WTC11 (cell line): Measurements from ENCODE around the gene EXOC3L4. TPM values are rescaled to one million over a fixed set of nuclear protein-coding genes. Genes with fewer than 3 reads are reported as not detected.

Experiments
- ATAC-seq: fragments of 200-7000 bp; cut with Tn5 transposase; 2 replicates; pipeline ENCODE4 v1.10.0; 2021; ENCODE audit warnings: mild to moderate bottlenecking, moderate library complexity
- CTCF ChIA-PET: fragments of 300-600 bp; sonication (Branson Sonifier 250); formaldehyde crosslinking; loops from one replicate; lab custom pipeline; 2021; ENCODE audit warnings: antibody characterized with exemption; lab: Charles Lee
- POLR2A ChIA-PET: fragments of 350-600 bp; sonication (Branson Sonifier 250); formaldehyde crosslinking; loops from one replicate; lab custom pipeline; 2021; ENCODE audit warnings: antibody characterized with exemption; lab: Charles Lee
- DNase-seq: peaks from one replicate; pipeline ENCODE4 v3.0.0; 2021; ENCODE audit warnings: low spot score
- H3K27ac Mint-ChIP-seq: 2 replicates; pipeline ENCODE4 v1.8.0; 2021; ENCODE audit warnings: mixed read lengths
- H3K27me3 Mint-ChIP-seq: 2 replicates; pipeline ENCODE4 v1.8.0; 2021; ENCODE audit warnings: low read depth, mild to moderate bottlenecking, moderate library complexity, mixed read lengths
- H3K36me3 Mint-ChIP-seq: 2 replicates; pipeline ENCODE4 v1.8.0; 2021; ENCODE audit warnings: mixed read lengths
- H3K4me1 Mint-ChIP-seq: 2 replicates; pipeline ENCODE4 v1.8.0; 2022; ENCODE audit warnings: mixed read lengths
- H3K4me3 Mint-ChIP-seq: 2 replicates; pipeline ENCODE4 v1.8.0; 2021; ENCODE audit warnings: mild to moderate bottlenecking, moderate library complexity, mixed read lengths
- H3K9me3 Mint-ChIP-seq: 2 replicates; pipeline ENCODE4 v1.8.0; 2021; ENCODE audit warnings: mixed read lengths
- CREB1 ChIP-seq: sonication (generic); formaldehyde crosslinking; IDR thresholded peaks from 2 replicates; pipeline ENCODE4 v1.8.0; 2023; ENCODE audit warnings: mild to moderate bottlenecking, missing genetic modification reagents
- GRHL2 ChIP-seq: fragments of 250-450 bp; sonication (Bioruptor Pico); IDR thresholded peaks from 2 replicates; pipeline ENCODE4 v1.8.0; 2022; ENCODE audit warnings: mild to moderate bottlenecking, moderate library complexity; ENCODE audit not compliant: insufficient replicate concordance, severe bottlenecking
- HMGA2 ChIP-seq: fragments of 250-450 bp; sonication (Bioruptor Pico); IDR thresholded peaks from 2 replicates; pipeline ENCODE4 v1.4.0; 2021; ENCODE audit warnings: mild to moderate bottlenecking, moderate library complexity
- NFATC4 ChIP-seq: fragments of 250-450 bp; sonication (Bioruptor Pico); IDR thresholded peaks from 2 replicates; pipeline ENCODE4 v1.9.0; 2021; ENCODE audit warnings: mild to moderate bottlenecking
- TCF7 ChIP-seq: sonication (generic); formaldehyde crosslinking; IDR thresholded peaks from 2 replicates; pipeline ENCODE4 v1.8.0; 2022; ENCODE audit warnings: mild to moderate bottlenecking, low read depth, missing genetic modification reagents, moderate library complexity
- TEAD1 ChIP-seq: sonication (generic); formaldehyde crosslinking; IDR thresholded peaks from 2 replicates; pipeline ENCODE4 v1.8.0; 2022; ENCODE audit warnings: mild to moderate bottlenecking, missing genetic modification reagents
- TEAD4 ChIP-seq: sonication (generic); formaldehyde crosslinking; IDR thresholded peaks from 2 replicates; pipeline ENCODE4 v1.8.0; 2022; ENCODE audit warnings: mild to moderate bottlenecking, missing genetic modification reagents
- TP53 ChIP-seq: sonication (generic); formaldehyde crosslinking; IDR thresholded peaks from 2 replicates; pipeline ENCODE4 v1.8.1; 2023; ENCODE audit warnings: mild to moderate bottlenecking, missing genetic modification reagents
- ZNF263 ChIP-seq: sonication (generic); formaldehyde crosslinking; IDR thresholded peaks from 2 replicates; pipeline ENCODE4 v1.8.1; 2022; ENCODE audit warnings: low read depth, mild to moderate bottlenecking, moderate library complexity, missing genetic modification reagents
- ZNF416 ChIP-seq: fragments of 250-450 bp; sonication (Bioruptor Pico); IDR thresholded peaks from 2 replicates; pipeline ENCODE4 v1.9.0; 2021; ENCODE audit warnings: mild to moderate bottlenecking, inconsistent platforms
- total RNA-seq: library from RNA; stranded (reverse); gene quantifications from 3 replicates; pipeline ENCODE4 v1.2.3, GENCODE V29; 2021
- TF ChIP-seq, protein P1 (sequence below): sonication (generic); formaldehyde crosslinking; IDR thresholded peaks from 2 replicates; pipeline ENCODE4 v1.8.0; 2023; ENCODE audit warnings: missing genetic modification reagents
- TF ChIP-seq, protein P2 (sequence below): sonication (generic); formaldehyde crosslinking; IDR thresholded peaks from 2 replicates; pipeline ENCODE4 v1.8.0; 2022; ENCODE audit warnings: missing genetic modification reagents
- TF ChIP-seq, protein P3 (sequence below): sonication (generic); formaldehyde crosslinking; IDR thresholded peaks from 2 replicates; pipeline ENCODE4 v1.8.1; 2022; ENCODE audit warnings: missing genetic modification reagents, borderline replicate concordance
- TF ChIP-seq, protein P4 (sequence below): fragments of 250-450 bp; sonication (Bioruptor Pico); IDR thresholded peaks from 2 replicates; pipeline ENCODE4 v1.9.0; 2021; ENCODE audit warnings: moderate library complexity, mild to moderate bottlenecking, inconsistent platforms, borderline replicate concordance
- TF ChIP-seq, protein P5 (sequence below): fragments of 250-450 bp; sonication (Bioruptor Pico); IDR thresholded peaks from 2 replicates; pipeline ENCODE4 v1.9.0; 2021; ENCODE audit warnings: mild to moderate bottlenecking, borderline replicate concordance
- TF ChIP-seq, protein P6 (sequence below): sonication (generic); formaldehyde crosslinking; IDR thresholded peaks from 2 replicates; pipeline ENCODE4 v1.8.1; 2022; ENCODE audit warnings: low read depth, missing genetic modification reagents, borderline replicate concordance
- TF ChIP-seq, protein P7 (sequence below): sonication (generic); formaldehyde crosslinking; IDR thresholded peaks from 2 replicates; pipeline ENCODE4 v1.8.0; 2023; ENCODE audit warnings: mild to moderate bottlenecking, missing genetic modification reagents

The EXOC3L4 gene
- total RNA-seq, 1 experiment from 2014 or later = 0.42 TPM

DNA sequence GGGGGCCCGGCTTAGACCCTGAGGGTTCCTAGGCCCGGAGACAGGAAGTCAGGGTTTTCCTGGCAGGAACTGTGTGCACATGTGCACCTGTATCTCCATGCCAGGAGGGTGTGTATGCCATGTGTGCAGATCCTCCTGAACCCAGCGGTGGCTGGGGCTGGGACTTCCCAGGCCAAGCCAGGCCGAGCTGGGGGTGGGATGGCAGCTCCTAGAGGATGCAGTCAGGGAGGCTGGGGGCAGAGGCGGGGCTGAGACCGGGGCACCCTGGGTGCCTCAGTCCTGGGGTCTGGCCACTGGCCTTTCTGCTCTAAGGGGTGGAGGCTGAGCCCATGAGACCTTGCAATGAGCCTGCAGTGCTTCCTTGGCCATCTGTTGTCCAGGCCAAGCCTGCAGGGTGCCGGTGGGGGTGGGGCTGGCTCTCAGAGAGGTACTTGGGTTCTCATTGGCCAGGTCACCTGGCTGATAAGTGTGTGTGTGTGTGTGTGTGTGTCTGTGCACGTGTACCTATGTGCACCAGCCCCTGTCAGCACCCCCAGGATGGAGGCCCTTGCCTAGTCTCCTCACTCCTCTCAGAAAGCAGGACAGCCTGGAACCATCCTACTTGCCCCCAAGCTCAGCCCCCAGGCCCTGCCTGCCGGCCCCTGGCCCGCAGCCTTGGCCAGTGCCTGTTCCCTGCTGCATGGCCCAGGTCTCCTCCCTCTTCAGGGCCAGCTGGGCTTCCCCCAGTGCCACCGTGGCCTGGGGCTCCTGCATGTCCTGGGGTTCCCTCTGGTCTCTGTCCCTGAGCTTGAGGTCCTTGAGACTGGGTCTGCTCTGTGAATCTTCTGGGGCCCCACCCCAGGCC is 18.1 kb downstream of the EXOC3L4 start:
- no peak for ATAC-seq
- no peak for DNase-seq
- Mint-ChIP-seq H3K27me3 (peaks cover 11% of the 10 kb centered on the region), H3K27ac (no peak overlapping the region), H3K9me3 (no peaks in the 10 kb centered on the region), H3K36me3 (no peaks in the 10 kb centered on the region), H3K4me1 (peaks cover 33% of the 10 kb centered on the region), H3K4me3 (no peak overlapping the region)
- CTCF ChIA-PET = interaction anchor here (0.7 to 1.1 kb wide), 4 partner anchors 8 to 28 kb away, joined by 3 to 4 read pairs (median 3); partner anchors contain the start of gene TNFAIP2
- TF ChIP-seq NFATC4 (no peak), ZNF416 (CRISPR knock-in tag) (no peak), ZNF263 (CRISPR knock-in tag) (no peak), TEAD4 (CRISPR knock-in tag) (no peak), TCF7 (no peak), GRHL2 (CRISPR knock-in tag) (no peak), TEAD1 (CRISPR knock-in tag) (no peak), CREB1 (no peak), TP53 (CRISPR knock-in tag) (no peak), HMGA2 (CRISPR knock-in tag) (no peak)
- TF ChIP-seq, protein P1, sequence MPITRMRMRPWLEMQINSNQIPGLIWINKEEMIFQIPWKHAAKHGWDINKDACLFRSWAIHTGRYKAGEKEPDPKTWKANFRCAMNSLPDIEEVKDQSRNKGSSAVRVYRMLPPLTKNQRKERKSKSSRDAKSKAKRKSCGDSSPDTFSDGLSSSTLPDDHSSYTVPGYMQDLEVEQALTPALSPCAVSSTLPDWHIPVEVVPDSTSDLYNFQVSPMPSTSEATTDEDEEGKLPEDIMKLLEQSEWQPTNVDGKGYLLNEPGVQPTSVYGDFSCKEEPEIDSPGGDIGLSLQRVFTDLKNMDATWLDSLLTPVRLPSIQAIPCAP (CRISPR knock-in tag) = no peak
- TF ChIP-seq, protein P2, sequence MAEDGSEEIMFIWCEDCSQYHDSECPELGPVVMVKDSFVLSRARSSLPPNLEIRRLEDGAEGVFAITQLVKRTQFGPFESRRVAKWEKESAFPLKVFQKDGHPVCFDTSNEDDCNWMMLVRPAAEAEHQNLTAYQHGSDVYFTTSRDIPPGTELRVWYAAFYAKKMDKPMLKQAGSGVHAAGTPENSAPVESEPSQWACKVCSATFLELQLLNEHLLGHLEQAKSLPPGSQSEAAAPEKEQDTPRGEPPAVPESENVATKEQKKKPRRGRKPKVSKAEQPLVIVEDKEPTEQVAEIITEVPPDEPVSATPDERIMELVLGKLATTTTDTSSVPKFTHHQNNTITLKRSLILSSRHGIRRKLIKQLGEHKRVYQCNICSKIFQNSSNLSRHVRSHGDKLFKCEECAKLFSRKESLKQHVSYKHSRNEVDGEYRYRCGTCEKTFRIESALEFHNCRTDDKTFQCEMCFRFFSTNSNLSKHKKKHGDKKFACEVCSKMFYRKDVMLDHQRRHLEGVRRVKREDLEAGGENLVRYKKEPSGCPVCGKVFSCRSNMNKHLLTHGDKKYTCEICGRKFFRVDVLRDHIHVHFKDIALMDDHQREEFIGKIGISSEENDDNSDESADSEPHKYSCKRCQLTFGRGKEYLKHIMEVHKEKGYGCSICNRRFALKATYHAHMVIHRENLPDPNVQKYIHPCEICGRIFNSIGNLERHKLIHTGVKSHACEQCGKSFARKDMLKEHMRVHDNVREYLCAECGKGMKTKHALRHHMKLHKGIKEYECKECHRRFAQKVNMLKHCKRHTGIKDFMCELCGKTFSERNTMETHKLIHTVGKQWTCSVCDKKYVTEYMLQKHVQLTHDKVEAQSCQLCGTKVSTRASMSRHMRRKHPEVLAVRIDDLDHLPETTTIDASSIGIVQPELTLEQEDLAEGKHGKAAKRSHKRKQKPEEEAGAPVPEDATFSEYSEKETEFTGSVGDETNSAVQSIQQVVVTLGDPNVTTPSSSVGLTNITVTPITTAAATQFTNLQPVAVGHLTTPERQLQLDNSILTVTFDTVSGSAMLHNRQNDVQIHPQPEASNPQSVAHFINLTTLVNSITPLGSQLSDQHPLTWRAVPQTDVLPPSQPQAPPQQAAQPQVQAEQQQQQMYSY (CRISPR knock-in tag) = no peak
- TF ChIP-seq, protein P3, sequence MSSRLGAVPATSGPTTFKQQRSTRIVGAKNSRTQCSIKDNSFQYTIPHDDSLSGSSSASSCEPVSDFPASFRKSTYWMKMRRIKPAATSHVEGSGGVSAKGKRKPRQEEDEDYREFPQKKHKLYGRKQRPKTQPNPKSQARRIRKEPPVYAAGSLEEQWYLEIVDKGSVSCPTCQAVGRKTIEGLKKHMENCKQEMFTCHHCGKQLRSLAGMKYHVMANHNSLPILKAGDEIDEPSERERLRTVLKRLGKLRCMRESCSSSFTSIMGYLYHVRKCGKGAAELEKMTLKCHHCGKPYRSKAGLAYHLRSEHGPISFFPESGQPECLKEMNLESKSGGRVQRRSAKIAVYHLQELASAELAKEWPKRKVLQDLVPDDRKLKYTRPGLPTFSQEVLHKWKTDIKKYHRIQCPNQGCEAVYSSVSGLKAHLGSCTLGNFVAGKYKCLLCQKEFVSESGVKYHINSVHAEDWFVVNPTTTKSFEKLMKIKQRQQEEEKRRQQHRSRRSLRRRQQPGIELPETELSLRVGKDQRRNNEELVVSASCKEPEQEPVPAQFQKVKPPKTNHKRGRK (CRISPR knock-in tag) = no peak
- TF ChIP-seq, protein P4, sequence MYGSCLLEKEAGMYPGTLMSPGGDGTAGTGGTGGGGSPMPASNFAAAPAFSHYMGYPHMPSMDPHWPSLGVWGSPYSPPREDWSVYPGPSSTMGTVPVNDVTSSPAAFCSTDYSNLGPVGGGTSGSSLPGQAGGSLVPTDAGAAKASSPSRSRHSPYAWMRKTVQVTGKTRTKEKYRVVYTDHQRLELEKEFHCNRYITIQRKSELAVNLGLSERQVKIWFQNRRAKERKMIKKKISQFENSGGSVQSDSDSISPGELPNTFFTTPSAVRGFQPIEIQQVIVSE (CRISPR knock-in tag) = no peak
- TF ChIP-seq, protein P5, sequence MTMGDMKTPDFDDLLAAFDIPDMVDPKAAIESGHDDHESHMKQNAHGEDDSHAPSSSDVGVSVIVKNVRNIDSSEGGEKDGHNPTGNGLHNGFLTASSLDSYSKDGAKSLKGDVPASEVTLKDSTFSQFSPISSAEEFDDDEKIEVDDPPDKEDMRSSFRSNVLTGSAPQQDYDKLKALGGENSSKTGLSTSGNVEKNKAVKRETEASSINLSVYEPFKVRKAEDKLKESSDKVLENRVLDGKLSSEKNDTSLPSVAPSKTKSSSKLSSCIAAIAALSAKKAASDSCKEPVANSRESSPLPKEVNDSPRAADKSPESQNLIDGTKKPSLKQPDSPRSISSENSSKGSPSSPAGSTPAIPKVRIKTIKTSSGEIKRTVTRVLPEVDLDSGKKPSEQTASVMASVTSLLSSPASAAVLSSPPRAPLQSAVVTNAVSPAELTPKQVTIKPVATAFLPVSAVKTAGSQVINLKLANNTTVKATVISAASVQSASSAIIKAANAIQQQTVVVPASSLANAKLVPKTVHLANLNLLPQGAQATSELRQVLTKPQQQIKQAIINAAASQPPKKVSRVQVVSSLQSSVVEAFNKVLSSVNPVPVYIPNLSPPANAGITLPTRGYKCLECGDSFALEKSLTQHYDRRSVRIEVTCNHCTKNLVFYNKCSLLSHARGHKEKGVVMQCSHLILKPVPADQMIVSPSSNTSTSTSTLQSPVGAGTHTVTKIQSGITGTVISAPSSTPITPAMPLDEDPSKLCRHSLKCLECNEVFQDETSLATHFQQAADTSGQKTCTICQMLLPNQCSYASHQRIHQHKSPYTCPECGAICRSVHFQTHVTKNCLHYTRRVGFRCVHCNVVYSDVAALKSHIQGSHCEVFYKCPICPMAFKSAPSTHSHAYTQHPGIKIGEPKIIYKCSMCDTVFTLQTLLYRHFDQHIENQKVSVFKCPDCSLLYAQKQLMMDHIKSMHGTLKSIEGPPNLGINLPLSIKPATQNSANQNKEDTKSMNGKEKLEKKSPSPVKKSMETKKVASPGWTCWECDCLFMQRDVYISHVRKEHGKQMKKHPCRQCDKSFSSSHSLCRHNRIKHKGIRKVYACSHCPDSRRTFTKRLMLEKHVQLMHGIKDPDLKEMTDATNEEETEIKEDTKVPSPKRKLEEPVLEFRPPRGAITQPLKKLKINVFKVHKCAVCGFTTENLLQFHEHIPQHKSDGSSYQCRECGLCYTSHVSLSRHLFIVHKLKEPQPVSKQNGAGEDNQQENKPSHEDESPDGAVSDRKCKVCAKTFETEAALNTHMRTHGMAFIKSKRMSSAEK = no peak
- TF ChIP-seq, protein P6, sequence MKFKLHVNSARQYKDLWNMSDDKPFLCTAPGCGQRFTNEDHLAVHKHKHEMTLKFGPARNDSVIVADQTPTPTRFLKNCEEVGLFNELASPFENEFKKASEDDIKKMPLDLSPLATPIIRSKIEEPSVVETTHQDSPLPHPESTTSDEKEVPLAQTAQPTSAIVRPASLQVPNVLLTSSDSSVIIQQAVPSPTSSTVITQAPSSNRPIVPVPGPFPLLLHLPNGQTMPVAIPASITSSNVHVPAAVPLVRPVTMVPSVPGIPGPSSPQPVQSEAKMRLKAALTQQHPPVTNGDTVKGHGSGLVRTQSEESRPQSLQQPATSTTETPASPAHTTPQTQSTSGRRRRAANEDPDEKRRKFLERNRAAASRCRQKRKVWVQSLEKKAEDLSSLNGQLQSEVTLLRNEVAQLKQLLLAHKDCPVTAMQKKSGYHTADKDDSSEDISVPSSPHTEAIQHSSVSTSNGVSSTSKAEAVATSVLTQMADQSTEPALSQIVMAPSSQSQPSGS (CRISPR knock-in tag) = no peak
- TF ChIP-seq, protein P7, sequence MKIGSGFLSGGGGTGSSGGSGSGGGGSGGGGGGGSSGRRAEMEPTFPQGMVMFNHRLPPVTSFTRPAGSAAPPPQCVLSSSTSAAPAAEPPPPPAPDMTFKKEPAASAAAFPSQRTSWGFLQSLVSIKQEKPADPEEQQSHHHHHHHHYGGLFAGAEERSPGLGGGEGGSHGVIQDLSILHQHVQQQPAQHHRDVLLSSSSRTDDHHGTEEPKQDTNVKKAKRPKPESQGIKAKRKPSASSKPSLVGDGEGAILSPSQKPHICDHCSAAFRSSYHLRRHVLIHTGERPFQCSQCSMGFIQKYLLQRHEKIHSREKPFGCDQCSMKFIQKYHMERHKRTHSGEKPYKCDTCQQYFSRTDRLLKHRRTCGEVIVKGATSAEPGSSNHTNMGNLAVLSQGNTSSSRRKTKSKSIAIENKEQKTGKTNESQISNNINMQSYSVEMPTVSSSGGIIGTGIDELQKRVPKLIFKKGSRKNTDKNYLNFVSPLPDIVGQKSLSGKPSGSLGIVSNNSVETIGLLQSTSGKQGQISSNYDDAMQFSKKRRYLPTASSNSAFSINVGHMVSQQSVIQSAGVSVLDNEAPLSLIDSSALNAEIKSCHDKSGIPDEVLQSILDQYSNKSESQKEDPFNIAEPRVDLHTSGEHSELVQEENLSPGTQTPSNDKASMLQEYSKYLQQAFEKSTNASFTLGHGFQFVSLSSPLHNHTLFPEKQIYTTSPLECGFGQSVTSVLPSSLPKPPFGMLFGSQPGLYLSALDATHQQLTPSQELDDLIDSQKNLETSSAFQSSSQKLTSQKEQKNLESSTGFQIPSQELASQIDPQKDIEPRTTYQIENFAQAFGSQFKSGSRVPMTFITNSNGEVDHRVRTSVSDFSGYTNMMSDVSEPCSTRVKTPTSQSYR = no peak
- POLR2A ChIA-PET = interaction anchor here (0.6 kb wide), 1 partner anchor 96 kb away, joined by 3 read pairs; no protein-coding TSS in a partner anchor
